ENCODE results near the gene KCTD2.

The KCTD2 gene

GRCh38 chr17:75081611-75082540 lies 34.9 kb downstream of the KCTD2 start:
- H2AFZ ChIP-seq (ENCODE audit: low read depth, low read length, severe bottlenecking), result no peak overlapping the region
- no peak for TF ChIP-seq CTCF (IDR thresholded peaks at IDR 0.05; ENCODE audit: insufficient read depth, low read length, poor library complexity, severe bottlenecking)
- no peak for TF ChIP-seq EZH2phosphoT487 (conservative IDR thresholded peaks at IDR 0.05; ENCODE audit: low read length)
- H3K9me2 ChIP-seq (replicated peaks; ENCODE audit: insufficient read depth, low read length), result no peaks in the 10 kb centered on the region
- no peaks in the 10 kb centered on the region for H3K27me3 ChIP-seq (ENCODE audit: low read length)
- no peak overlapping the region for H3K9ac ChIP-seq (ENCODE audit: low read length)
- no peaks in the 10 kb centered on the region for H3K9me3 ChIP-seq (ENCODE audit: insufficient read depth, low read length)
- H3K27ac ChIP-seq (ENCODE audit: low read depth, low read length), result no peak overlapping the region
- no peak overlapping the region for H3K4me3 ChIP-seq (ENCODE audit: insufficient read depth, low read length, poor library complexity, severe bottlenecking)
- H3K79me2 ChIP-seq (ENCODE audit: insufficient read depth, low read length), result no peaks in the 10 kb centered on the region
- H3K36me3 ChIP-seq (ENCODE audit: low read length), result no peaks in the 10 kb centered on the region
- no peaks in the 10 kb centered on the region for H3F3A ChIP-seq (ENCODE audit: insufficient read depth)
- no peaks in the 10 kb centered on the region for H4K20me1 ChIP-seq (ENCODE audit: low read depth, low read length)
- no peak overlapping the region for H3K4me2 ChIP-seq (ENCODE audit: low read depth, low read length, poor library complexity, severe bottlenecking)

- no peak for TF ChIP-seq EZH2phosphoT487 (conservative IDR thresholded peaks at IDR 0.05; ENCODE audit: low read length)
- no peak for TF ChIP-seq CTCF (IDR thresholded peaks at IDR 0.05; ENCODE audit: insufficient read depth, low read length, poor library complexity, severe bottlenecking)
- Histone ChIP-seq H3K9me2 (replicated peaks; ENCODE audit: insufficient read depth, low read length) (no peaks in the 10 kb centered on the region), H3K27ac (ENCODE audit: low read depth, low read length) (no peak overlapping the region), H3K9ac (ENCODE audit: low read length) (no peak overlapping the region), H3K36me3 (ENCODE audit: low read length) (no peaks in the 10 kb centered on the region), H3K27me3 (ENCODE audit: low read length) (no peaks in the 10 kb centered on the region), H4K20me1 (ENCODE audit: low read depth, low read length) (no peaks in the 10 kb centered on the region), H3K79me2 (ENCODE audit: insufficient read depth, low read length) (no peaks in the 10 kb centered on the region), H2AFZ (ENCODE audit: low read depth, low read length, severe bottlenecking) (no peak overlapping the region), H3F3A (ENCODE audit: insufficient read depth) (no peaks in the 10 kb centered on the region), H3K4me3 (ENCODE audit: insufficient read depth, low read length, poor library complexity, severe bottlenecking) (no peak overlapping the region), H3K9me3 (ENCODE audit: insufficient read depth, low read length) (no peaks in the 10 kb centered on the region), H3K4me2 (ENCODE audit: low read depth, low read length, poor library complexity, severe bottlenecking) (no peak overlapping the region)
Observed at GRCh38 chr17:75082683-75083082, 35.7 kb downstream of the KCTD2 start.

- Histone ChIP-seq H3K4me2 (ENCODE audit: low read depth, low read length, poor library complexity, severe bottlenecking) (no peak overlapping the region), H4K20me1 (ENCODE audit: low read depth, low read length) (no peaks in the 10 kb centered on the region), H3K36me3 (ENCODE audit: low read length) (no peaks in the 10 kb centered on the region), H3K27ac (ENCODE audit: low read depth, low read length) (no peak overlapping the region), H3F3A (ENCODE audit: insufficient read depth) (no peaks in the 10 kb centered on the region), H3K27me3 (ENCODE audit: low read length) (no peaks in the 10 kb centered on the region), H3K79me2 (ENCODE audit: insufficient read depth, low read length) (no peaks in the 10 kb centered on the region), H3K4me3 (ENCODE audit: insufficient read depth, low read length, poor library complexity, severe bottlenecking) (no peak overlapping the region), H3K9me2 (replicated peaks; ENCODE audit: insufficient read depth, low read length) (no peaks in the 10 kb centered on the region), H3K9me3 (ENCODE audit: insufficient read depth, low read length) (no peaks in the 10 kb centered on the region), H3K9ac (ENCODE audit: low read length) (no peak overlapping the region), H2AFZ (ENCODE audit: low read depth, low read length, severe bottlenecking) (no peak overlapping the region)
- TF ChIP-seq CTCF (IDR thresholded peaks at IDR 0.05; ENCODE audit: insufficient read depth, low read length, poor library complexity, severe bottlenecking) (no peak), EZH2phosphoT487 (conservative IDR thresholded peaks at IDR 0.05; ENCODE audit: low read length) (no peak)
Observed at GRCh38 chr17:75084039-75084660, 37.1 kb downstream of the KCTD2 start.
